Stimulated activated naive CD4-positive, alpha-beta T cell (primary cell): ENCODE measurements around the gene ZNF592.

Experiments
- DNase-seq, 6 experiments: peaks; one replicate each; lab custom pipeline; 2025; lab: John Stamatoyannopoulos, UW

Gene ZNF592

GRCh38 chr15:84810073-84810840 is 61.9 kb downstream of the ZNF592 start:
- no peak for DNase-seq

DNA sequence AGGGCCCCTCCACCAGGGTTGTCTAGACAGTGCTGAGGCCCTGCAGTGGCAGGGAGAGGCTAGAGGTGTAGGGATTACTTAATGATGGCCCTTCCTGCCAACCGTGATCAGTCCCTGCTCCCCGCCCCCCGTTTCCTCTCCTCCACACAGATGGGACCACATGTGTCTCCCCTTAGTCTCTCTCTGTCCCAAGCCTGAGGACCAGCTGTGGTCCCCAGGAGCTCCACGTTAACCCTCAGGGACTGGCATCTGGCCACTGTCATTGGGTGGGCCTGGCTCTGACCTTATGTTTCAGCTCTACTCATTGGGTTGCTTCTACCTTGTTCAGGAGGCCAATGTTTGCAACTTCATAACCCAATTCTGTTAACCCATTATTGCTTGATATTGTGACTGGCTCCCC is 62.8 kb downstream of the ZNF592 start:
- DNase-seq = no peak

- no peak for DNase-seq
Observed at GRCh38 chr15:84811828-84812227, 63.4 kb downstream of the ZNF592 start.

- DNase-seq = no peak
Observed at GRCh38 chr15:84812842-84813241, 64.5 kb downstream of the ZNF592 start.

- no peak for DNase-seq
Observed at GRCh38 chr15:84813435-84813834, 65.0 kb downstream of the ZNF592 start.

- no peak for DNase-seq
Observed at GRCh38 chr15:84813931-84814330, 65.5 kb downstream of the ZNF592 start.

DNA sequence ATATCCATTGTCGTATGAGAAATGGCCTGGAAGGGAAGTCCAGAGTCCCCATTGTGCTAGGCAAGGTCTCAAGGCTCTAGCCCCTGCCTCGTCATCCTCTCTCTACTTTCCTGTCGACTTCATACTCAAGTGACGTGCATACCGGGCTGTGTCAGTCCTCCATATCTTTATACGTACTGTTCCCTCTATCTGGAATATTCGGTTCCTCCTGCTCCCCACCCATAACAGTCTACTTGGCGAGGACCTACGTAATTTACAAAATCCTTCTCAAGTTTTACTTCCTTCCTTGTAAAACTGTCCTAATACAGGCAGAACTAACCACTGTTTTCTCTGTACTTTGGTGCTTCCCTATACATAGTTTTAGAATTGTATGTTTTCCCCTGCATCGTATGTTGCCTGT is 66.5 kb downstream of the ZNF592 start:
- DNase-seq = no peak

GRCh38 chr15:84816694-84817465 is 68.5 kb downstream of the ZNF592 start, which contains the start of gene ALPK3:
TSS of gene ALPK3 (plus strand) at chr15:84817356. CDS start at chr15:84817453, 97 bp downstream.
- no peak for DNase-seq

- no peak for DNase-seq
Observed at GRCh38 chr15:84817466-84818081, 69.2 kb downstream of the ZNF592 start.

- peak in 2 of 6 experiments; percentile 9 for DNase-seq
Observed at GRCh38 chr15:84818261-84819131, 70.1 kb downstream of the ZNF592 start.

- no peak for DNase-seq
Observed at GRCh38 chr15:84819291-84819768, 70.9 kb downstream of the ZNF592 start.

DNA sequence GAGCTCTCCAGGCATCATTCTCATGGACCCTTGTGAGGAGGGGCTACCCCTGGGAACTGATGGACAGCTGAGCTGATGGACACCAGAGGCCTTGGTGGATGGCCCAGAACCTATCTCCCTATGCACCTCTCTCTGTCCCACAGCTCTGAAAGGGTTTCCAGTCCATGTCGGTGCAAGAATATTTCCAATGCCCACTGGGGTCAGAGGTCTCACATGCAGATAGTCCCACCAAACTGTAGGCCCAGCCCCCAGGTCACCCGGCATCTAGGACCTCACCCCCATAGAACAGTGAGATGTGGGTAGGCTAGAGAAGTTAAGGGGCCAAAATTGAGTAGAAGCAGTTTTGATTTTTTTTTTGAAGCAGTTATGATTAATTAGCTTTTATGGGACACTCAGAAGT is 71.4 kb downstream of the ZNF592 start:
- DNase-seq = no peak

DNA sequence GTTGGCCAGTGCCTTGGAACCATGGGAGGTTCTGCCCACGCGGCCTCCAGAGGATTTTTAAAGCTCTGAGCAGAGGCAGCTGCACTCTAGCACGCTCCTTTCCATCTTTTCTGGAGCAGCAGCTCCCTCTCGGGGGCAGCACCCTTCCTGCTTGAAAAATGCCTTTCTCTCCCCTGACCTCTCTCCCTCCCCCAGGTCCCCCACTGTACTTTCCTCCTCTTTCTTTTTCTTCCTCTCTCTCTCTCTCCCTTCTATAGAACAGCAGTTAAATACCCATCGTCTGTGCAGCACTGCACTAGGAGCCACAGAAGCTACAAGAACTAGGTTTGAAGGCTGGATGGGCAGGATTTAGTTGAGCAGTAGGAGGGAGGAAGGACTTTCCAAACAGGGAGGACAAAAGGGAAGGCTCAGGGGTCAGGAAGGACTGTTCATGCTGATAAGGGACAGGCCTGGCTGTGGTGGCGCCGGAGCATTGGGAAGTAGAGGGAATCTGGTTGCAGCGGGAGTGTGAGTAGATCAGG is 73.2 kb downstream of the ZNF592 start:
- DNase-seq = no peak

DNA sequence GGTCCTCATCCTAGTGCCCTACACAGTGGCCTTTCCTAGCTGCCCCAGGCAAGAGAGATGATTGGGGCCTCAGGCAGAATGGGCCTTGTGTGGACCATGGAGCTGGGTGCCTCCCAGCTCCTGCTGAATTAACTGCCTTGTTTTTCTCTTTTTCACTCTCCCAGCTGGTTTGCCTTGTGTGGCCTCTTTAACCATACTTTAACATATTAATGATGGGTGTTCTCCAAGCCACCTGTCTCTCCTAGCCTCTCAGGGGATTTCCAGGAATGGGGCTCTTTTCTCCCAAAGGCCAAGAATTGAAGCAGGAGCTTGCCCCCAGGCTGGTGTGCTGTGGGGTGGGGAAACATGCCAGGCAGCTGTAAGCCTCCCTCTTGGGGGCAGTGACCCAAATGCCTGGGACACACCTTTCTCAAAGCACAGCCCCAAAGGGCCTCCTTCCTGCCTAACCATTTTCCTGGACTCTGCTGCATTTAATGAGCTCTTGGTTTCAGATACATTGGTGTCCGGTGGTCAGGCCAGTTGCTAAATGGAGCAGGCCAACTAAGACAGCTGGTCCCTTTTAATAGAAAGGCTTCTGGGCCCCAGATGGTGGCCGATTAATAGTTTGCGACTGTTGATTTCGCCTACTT is 74.4 kb downstream of the ZNF592 start:
- DNase-seq = no peak

DNA sequence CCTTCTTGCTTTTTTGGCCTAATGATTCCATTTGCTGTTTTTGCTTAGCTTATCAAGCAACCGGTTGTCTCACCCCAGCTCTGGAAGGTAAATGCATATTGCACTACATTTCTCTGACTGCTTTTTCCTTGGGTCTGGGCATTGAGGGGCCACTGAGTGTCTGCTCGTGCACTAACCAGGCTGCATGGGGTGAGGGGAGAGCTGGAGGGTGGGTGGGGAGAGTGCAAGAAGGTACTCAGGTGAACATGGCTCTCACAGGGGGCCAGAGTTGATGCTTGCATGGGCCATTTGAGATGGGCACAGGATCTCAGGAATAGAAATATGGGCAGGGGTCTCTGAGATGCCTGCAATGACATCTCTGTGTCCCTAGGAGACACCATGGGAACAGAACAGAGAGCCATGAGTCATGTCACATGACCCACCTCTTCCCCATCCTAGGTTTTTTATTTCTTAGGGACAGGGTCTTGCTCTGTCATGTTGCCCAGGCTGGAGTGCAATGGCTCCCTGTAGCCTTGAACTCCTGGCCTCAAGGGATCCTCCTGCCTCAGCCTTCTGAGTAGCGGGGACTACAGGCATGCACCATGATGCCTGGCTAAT is 75.0 kb downstream of the ZNF592 start:
- DNase-seq = no peak

DNA sequence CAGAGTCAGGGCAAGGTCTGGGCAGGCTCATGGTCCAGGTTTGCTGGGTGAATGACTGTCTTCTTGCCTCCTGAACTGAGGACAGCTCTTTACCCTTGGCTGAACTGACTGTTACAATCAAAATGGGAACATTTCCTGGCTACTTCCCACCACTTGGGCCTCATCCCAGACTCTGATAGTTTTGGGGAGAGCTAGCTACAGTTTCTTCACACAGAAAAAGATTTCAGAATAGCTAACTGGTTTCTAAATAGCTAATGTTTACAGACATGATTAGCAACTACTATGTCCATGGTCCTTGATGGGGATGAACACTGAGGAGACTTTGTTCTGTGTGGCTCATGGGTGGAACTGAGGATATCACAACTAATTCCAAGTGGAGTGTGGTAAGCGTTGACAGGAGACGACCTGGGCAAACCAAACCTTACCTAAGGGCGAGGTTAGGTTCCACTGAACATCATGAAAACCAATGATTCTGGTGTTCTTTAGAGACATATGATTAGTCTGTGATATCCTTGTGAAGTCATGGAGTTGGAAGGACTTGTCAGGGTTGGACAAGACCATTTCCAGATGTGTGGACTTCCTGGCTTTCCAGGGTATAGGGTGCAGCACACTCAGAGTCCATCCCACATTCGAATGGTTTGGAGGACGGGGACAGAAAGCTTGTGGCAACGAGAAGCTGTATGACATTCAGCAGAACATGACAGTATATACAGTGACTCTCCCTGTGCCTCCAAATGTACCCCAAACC is 76.0 kb downstream of the ZNF592 start:
- DNase-seq = no peak

- DNase-seq = no peak
Observed at GRCh38 chr15:84826369-84826823, 78.0 kb downstream of the ZNF592 start.

GRCh38 chr15:84827246-84827645 is 78.9 kb downstream of the ZNF592 start:
- no peak for DNase-seq

- no peak for DNase-seq
Observed at GRCh38 chr15:84828086-84828908, 79.9 kb downstream of the ZNF592 start.
